GM12875 (cell line): ENCODE measurements around the gene PDE4D.

Source experiments
- H3K4me3 ChIP-seq: one replicate; pipeline ENCODE4 v1.5.1; 2011; ENCODE audit warnings: low read depth, low read length, control low read depth
- CTCF ChIP-seq: IDR thresholded peaks from 2 replicates; pipeline ENCODE4 v1.5.1; 2011; ENCODE audit warnings: low read depth, mild to moderate bottlenecking, control low read depth, inconsistent platforms, low read length, moderate library complexity, borderline replicate concordance; ENCODE audit not compliant: insufficient read depth

The PDE4D gene

GRCh38 chr5:59437176-59437575, 456.4 kb downstream of the PDE4D start:
- no peak for TF ChIP-seq CTCF
- H3K4me3 ChIP-seq = no peak overlapping the region

DNA sequence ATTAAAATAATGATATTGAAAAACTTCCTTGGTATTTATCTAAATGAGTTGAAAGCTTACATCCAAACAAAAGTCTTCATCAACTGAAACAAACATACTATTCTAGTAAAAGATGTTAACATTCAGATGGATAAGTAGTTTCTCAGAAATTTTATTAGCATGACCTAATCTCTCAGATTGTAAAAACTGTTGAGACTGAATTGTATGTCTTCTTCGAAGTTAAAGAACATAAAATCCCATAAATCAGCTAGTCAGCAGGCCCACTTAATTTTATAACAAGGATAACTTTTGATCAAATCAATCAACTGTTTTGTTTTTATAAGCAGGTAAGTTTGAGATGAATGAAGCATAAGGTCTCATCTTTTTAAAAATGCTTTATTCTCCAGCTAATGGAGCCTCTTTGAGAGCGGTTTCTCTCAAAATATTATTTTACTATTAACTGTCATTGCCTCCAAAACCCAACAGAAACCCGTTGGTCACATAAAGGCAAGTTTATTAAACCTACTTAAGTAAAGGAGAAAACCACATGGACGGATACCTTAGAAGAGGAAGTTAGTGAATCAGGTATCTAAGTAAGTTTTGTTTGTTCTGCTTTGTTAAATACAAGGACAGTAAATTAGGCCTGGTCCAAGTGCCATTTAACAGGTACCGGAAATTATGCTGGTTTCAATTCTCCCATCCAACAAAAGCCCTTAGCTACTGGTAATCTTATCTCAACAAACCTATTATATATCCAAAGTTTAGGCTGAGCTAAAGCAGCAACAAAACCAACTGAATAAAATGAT, 457.0 kb downstream of the PDE4D start:
- TF ChIP-seq CTCF = no peak
- H3K4me3 ChIP-seq = no peak overlapping the region

GRCh38 chr5:59433174-59433573, 460.4 kb downstream of the PDE4D start:
- no peak overlapping the region for H3K4me3 ChIP-seq
- no peak for TF ChIP-seq CTCF

DNA sequence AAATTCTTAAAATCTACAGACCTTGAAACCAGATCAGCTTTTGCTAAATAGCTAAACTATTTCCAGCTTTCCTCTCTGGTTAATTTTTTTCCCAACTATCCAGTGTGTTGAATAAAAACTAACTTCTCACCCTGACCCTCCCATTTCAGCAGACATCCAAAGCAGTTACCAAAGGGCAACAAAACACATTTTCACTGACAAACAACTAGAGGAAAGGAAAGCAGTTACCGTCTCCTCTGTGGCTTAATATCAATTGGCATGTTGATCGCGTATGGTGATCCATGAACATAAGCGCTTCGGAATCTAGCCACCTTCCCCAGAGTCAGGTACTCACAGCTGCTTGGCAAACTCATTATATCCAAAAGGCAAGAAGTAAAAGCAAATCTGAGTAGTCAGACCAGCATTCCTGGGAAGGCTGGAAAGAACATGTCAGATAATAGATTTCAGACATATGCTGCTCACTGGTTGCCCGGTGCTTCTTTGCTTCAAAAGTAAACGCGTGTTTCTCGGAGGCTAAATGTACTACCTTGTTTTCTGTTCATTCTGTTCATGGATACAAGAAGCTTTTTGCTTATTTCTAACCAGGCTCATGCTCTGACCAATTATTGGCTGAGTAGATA, 463.4 kb downstream of the PDE4D start:
- H3K4me3 ChIP-seq = no peak overlapping the region
- no peak for TF ChIP-seq CTCF

DNA sequence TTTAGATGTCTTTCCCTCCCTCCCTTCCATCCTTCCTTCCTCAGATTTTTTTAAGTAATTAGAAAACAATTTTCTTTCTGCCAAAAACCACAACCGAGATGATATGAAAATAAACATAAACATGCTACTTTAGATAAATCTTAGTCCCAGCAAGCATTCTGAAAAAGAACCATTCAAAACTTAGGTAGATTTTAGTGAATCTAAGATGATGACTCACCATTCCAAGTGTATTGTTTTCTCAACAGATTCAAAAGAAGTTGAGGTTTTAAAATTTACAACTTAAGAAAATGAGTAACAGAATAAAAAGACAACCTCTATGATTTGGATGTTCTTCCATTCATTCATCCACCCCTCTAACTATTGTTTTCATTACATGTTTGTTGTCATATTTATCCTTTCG, 465.1 kb downstream of the PDE4D start:
- no peak overlapping the region for H3K4me3 ChIP-seq
- no peak for TF ChIP-seq CTCF

DNA sequence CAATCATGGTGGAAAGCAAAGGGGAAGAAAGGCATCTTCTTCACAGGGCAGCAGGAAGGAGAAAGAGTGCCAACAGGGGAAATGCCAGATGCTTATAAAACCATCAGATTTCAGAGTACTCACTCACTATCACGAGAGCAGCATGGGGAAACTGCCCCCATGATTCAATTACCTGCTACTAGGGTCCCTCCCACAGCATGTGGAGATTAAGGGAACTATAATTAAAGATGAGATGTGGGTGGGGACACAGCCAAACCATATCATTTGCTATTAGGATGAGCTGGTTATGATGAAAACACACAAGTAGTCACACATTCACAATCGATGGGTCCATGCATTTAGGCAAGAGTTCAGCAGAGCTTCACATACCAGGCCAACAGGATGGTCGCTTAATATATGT, 469.0 kb downstream of the PDE4D start:
- H3K4me3 ChIP-seq = no peak overlapping the region
- TF ChIP-seq CTCF = no peak

DNA sequence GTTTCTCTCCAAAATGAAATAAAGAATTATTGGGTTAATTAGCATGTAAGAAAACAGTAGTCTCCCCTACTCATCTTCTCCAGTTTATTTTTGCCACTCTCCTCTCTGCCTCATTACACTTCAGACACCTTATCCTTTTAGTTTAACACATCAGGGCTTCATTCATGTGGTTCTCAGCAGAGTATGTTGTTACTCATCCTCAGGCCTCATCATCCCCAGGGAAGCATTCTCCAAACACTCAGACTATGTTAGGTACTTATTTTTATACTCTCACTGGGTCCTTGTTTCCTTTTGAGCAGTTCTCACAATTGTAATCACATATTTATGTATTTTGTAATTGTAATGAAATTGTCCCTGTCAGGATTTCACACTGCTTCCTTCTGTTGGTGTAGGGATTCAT, 470.5 kb downstream of the PDE4D start:
- no peak for TF ChIP-seq CTCF
- no peak overlapping the region for H3K4me3 ChIP-seq
